ENCODE results near the gene DNAH9. TPM values are rescaled to one million over a fixed set of nuclear protein-coding genes. Genes with fewer than 3 reads are reported as not detected.

Gene DNAH9
- total RNA-seq, 1 experiment from 2014 or later: 0.22 TPM

DNA sequence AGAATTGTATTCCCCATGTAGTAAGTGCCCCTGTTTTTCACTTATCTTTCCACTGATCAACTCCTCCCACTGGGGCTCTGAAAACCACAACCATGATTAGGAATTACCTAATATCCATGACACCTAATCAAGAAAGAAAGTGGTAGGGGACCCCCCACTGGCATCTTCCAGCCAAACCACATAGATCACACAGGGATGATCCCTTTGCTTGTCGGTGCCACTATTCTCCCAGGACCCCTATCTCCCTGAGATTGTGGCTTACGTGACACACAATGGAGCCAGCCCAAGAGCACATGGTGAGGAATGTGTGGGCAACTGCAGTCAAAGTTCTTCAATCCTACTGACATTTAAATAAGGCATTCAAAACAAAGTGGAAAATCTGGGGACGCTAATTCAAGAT is 17.6 kb upstream of the DNAH9 start:
- no peak overlapping the region for H2BK15ac ChIP-seq (ENCODE audit: low read depth, low read length)
- no peak overlapping the region for H2BK20ac ChIP-seq (ENCODE audit: low read depth, low read length, poor library complexity, severe bottlenecking)
- H3K18ac ChIP-seq (ENCODE audit: insufficient read length, low read depth, low read length): no peak overlapping the region
- no peaks in the 10 kb centered on the region for H4K20me1 ChIP-seq (ENCODE audit: control insufficient read depth, insufficient read depth, insufficient read length)
- no peaks in the 10 kb centered on the region for H3K79me1 ChIP-seq (ENCODE audit: insufficient read depth, low read depth, low read length, poor library complexity, severe bottlenecking)
- TF ChIP-seq, protein P1, sequence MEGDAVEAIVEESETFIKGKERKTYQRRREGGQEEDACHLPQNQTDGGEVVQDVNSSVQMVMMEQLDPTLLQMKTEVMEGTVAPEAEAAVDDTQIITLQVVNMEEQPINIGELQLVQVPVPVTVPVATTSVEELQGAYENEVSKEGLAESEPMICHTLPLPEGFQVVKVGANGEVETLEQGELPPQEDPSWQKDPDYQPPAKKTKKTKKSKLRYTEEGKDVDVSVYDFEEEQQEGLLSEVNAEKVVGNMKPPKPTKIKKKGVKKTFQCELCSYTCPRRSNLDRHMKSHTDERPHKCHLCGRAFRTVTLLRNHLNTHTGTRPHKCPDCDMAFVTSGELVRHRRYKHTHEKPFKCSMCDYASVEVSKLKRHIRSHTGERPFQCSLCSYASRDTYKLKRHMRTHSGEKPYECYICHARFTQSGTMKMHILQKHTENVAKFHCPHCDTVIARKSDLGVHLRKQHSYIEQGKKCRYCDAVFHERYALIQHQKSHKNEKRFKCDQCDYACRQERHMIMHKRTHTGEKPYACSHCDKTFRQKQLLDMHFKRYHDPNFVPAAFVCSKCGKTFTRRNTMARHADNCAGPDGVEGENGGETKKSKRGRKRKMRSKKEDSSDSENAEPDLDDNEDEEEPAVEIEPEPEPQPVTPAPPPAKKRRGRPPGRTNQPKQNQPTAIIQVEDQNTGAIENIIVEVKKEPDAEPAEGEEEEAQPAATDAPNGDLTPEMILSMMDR (conservative IDR thresholded peaks at IDR 0.05): no peak
- H2AFZ ChIP-seq (ENCODE audit: low read length): no peak overlapping the region
- no peak overlapping the region for H3K56ac ChIP-seq (ENCODE audit: insufficient read length, low read depth, low read length)
- no peak overlapping the region for H2BK120ac ChIP-seq (ENCODE audit: low read depth, low read length, poor library complexity, severe bottlenecking)
- H3K27me3 ChIP-seq (ENCODE audit: insufficient read depth, low read length): no peaks in the 10 kb centered on the region
- no peaks in the 10 kb centered on the region for H3K9me3 ChIP-seq (ENCODE audit: control insufficient read depth, low read depth, low read length)
- H3K4me2 ChIP-seq (ENCODE audit: insufficient read depth, insufficient read length, low read length): no peak overlapping the region
- no CpG with 5 or more reads among the region's 3 CpGs for WGBS (ENCODE audit: extremely low coverage, insufficient read length, low lambda C conversion rate)
- H3K14ac ChIP-seq (ENCODE audit: insufficient read depth, low read length): no peak overlapping the region
- H3K23ac ChIP-seq (ENCODE audit: insufficient read length, low read depth, low read length): no peak overlapping the region
- Mint-ChIP-seq H3K9me3 (no peaks in the 10 kb centered on the region), H3K4me1 (no peaks in the 10 kb centered on the region), H3K36me3 (ENCODE audit: insufficient read depth in 1 of 3, low read depth in 3 of 3) (no peaks in the 10 kb centered on the region), H3K27me3 (ENCODE audit: low read depth) (no peaks in the 10 kb centered on the region; the same call in 1 of the 2 replicates), H3K27ac (no peak overlapping the region; a peak in 1 of 7 replicates), H3K4me3 (no peak overlapping the region)
- H3T11ph ChIP-seq (ENCODE audit: low read length): no peak overlapping the region
- no peak overlapping the region for H3K27ac ChIP-seq (ENCODE audit: insufficient read length, low read depth, low read length)
- no peaks in the 10 kb centered on the region; the same call in 1 of the 2 replicates for H3K79me2 ChIP-seq (ENCODE audit: insufficient read depth, low read length)
- H4K8ac ChIP-seq (replicated peaks; ENCODE audit: insufficient read length, low read depth, low read length): no peak overlapping the region
- no peaks in the 10 kb centered on the region for H3K4me1 ChIP-seq (ENCODE audit: insufficient read depth, low read length)
- H4K91ac ChIP-seq (ENCODE audit: insufficient read length, low read depth, low read length): no peak overlapping the region
- no peak overlapping the region for H4K5ac ChIP-seq (ENCODE audit: insufficient read length, low read depth, low read length)
- no peak overlapping the region for H2BK5ac ChIP-seq (ENCODE audit: insufficient read length, low read length)
- no peak overlapping the region for H2BK12ac ChIP-seq (ENCODE audit: insufficient read length, low read depth, low read length)
- H2AK5ac ChIP-seq (ENCODE audit: insufficient read length, low read length): no peak overlapping the region
- peak; percentile 18 for DNase-seq
- H3K23me2 ChIP-seq (ENCODE audit: insufficient read length, low read depth, low read length, poor library complexity, severe bottlenecking): no peaks in the 10 kb centered on the region
- H3K9ac ChIP-seq (ENCODE audit: extremely low read depth, insufficient read length, low read length): no peak overlapping the region
- H3K4ac ChIP-seq (ENCODE audit: low read depth, low read length): no peak overlapping the region
